AG09309 (cell line): ENCODE data around the gene MPV17L2.

Experiments
- DNase-seq: peaks from one replicate; pipeline ENCODE4 v3.0.0-alpha.2; 2010; ENCODE audit warnings: low read depth
- H3K4me3 ChIP-seq: 2 replicates; pipeline ENCODE4 v1.5.1; 2011; ENCODE audit warnings: mild to moderate bottlenecking, low read depth, low read length, moderate library complexity; ENCODE audit not compliant: control insufficient read depth
- CTCF ChIP-seq: IDR thresholded peaks from 2 replicates; pipeline ENCODE4 v1.5.1; 2011; ENCODE audit warnings: mild to moderate bottlenecking, low read depth, low read length, inconsistent platforms; ENCODE audit not compliant: insufficient read depth, control insufficient read depth; ENCODE audit errors: missing control alignments

Gene MPV17L2

GRCh38 chr19:18168673-18169381 lies 24.2 kb upstream of the MPV17L2 start:
- no peak for DNase-seq
- TF ChIP-seq CTCF: no peak
- H3K4me3 ChIP-seq: no peak overlapping the region

DNA sequence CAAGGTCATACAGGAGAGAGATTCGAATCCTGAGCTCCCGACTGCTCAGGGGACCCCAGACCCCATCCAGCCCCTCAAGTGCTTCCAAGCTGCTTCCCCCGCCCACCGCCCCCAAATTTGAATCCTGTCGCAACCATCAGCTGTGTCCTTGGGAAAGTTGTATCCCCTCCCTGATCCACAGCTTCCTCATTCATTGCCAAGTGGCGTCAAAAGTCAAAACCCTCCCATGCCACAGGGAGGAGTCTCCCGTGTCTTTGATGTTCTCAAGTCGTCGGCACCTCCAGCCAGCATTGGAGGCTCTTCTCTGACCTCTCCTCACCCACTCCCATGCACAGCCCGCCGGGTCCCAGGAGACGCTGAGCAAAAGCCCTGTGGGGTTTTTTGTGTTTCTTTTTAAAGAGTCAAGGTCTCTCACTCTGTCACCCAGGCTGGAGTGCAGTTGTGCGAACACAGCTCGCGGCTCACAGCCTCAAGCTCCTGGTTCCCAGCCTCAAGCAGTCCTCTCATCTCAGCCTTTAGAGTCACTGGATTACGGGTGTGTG lies 22.2 kb upstream of the MPV17L2 start:
- DNase-seq: no peak
- no peak for TF ChIP-seq CTCF
- H3K4me3 ChIP-seq: no peak overlapping the region

DNA sequence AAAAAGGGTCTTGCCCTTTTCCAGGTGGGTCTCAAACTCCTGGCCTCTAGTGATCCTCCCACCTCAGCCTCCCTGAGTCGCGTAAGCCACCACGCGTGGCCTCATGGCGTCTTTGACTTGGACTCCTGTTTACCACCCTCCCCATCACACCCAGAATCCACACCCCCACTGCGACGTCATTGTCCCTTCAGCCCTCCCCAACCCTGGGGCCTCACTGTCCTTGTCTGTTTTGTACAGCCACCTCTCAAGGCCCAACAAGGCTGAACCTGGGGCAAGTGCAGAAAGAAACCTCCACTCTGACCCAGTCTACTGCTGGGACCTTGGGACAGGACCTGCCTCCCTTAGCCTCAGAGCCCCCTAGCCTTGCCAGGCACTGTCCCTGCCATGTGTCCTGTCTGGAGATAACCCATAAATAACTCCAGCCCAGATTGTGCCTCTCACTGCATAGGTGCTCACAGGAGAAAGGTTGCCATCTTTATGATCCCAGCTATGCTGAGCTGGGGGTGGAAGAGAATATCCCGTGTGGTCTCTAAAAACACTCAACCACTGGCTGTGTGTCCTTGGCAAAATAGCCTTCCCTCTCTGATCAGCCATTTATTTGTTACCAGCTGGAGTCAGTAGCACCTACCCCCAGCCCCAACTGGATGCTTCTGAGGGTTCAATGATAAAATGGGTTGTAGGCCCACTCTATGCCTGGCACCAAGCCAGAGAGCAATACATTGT lies 21.3 kb upstream of the MPV17L2 start:
- no peak for TF ChIP-seq CTCF
- no peak for DNase-seq
- no peak overlapping the region for H3K4me3 ChIP-seq

- TF ChIP-seq CTCF: no peak
- DNase-seq: no peak
- H3K4me3 ChIP-seq: no peak overlapping the region
These were observed 20.5 kb upstream of the MPV17L2 start for GRCh38 chr19:18172331-18173053.

DNA sequence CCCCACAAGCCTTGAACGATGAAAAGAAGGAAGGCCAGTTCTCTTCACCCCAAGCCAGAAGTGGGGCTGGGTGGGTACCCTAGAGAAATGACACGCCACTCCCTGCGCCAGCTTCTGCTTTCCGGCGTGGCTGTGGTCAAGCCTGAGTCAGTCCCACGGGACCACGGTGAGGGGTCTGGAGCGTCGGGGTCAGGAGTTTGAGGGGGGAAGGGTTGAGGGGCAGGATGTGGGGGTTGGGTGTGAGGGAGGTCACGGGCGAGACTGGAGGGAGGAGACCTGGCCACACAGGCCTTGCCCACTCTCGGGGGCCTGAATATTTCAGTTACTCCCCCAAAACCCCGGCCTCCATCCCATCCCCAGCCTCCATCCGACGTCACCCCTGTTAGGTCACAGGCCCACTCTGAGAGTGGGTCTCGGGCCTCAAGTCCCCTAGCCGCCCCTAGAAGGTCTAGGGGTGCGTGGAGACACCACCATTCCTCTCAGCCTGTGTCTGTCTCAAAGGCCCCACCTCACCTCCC lies 19.9 kb upstream of the MPV17L2 start:
- TF ChIP-seq CTCF: no peak
- no peak for DNase-seq
- H3K4me3 ChIP-seq: peak overlapping the region; percentile 81

- no peak for DNase-seq
- TF ChIP-seq CTCF: no peak
- H3K4me3 ChIP-seq: peak within 1 kb of the TSS; percentile 81
These were observed 19.3 kb upstream of the MPV17L2 start, which contains the start of gene IFI30 for GRCh38 chr19:18173572-18174288. TSS of gene IFI30 (plus strand) at chr19:18173813. CDS start at chr19:18173842, 29 bp downstream.
